Measurements from ENCODE around the gene ZNF81. TPM values are rescaled to one million over a fixed set of nuclear protein-coding genes. Genes with fewer than 3 reads are reported as not detected.

ZNF81 gene
- total and polyA plus RNA-seq, 2 of the 13 experiments (the other 11 are each of a cell fraction or from before 2014, with no cell fraction given) = 1.4 to 3.2 TPM

DNA sequence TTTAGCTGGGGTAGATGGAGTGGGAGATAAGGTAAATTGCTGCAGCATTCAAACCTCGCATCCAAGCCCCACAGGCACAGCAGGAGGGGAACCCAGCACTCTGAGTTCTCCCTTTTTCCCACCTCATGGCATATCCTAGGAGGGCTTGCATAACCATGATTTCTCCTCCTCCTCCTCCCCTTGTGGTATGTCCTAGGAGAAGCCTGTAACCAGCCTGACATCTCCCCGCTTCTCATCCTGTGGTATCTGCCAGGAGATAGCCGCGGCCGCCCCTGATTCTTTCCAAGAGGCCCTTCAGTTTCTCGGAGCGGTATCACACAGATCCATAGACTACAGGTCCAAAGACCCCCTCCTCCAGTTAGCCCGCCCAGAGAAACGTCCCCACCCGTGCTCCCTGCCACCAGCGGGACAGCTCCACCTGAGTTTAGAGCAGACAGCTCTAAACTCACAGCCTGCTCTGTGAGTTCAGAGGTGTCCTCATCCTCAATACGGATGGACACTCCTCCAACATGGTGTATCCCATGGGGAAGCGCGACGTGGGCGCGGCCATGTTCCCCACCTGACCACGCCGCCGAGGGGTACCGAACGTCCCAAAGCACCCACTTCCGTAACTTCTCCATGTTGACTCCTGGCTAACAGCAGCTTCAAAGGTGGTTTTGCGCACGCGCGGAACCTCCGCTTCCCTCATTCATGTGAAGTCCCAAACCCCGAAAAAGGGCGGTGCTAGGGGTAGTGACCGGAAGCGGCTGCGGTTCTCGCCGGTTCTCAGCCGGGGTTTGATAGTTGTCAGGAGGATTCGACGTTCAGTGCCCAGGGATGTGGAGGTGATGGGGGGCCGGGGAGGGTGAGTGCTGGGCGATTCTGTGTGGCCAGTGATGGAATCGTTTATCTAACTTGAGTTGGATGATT is at the start of gene ZNF81 (continued):
- TF ChIP-seq, protein P1, sequence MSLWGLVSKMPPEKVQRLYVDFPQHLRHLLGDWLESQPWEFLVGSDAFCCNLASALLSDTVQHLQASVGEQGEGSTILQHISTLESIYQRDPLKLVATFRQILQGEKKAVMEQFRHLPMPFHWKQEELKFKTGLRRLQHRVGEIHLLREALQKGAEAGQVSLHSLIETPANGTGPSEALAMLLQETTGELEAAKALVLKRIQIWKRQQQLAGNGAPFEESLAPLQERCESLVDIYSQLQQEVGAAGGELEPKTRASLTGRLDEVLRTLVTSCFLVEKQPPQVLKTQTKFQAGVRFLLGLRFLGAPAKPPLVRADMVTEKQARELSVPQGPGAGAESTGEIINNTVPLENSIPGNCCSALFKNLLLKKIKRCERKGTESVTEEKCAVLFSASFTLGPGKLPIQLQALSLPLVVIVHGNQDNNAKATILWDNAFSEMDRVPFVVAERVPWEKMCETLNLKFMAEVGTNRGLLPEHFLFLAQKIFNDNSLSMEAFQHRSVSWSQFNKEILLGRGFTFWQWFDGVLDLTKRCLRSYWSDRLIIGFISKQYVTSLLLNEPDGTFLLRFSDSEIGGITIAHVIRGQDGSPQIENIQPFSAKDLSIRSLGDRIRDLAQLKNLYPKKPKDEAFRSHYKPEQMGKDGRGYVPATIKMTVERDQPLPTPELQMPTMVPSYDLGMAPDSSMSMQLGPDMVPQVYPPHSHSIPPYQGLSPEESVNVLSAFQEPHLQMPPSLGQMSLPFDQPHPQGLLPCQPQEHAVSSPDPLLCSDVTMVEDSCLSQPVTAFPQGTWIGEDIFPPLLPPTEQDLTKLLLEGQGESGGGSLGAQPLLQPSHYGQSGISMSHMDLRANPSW (CRISPR knock-in tag; IDR thresholded peaks at IDR 0.05; ENCODE audit: borderline replicate concordance) = no peak
- TF ChIP-seq, protein P2, sequence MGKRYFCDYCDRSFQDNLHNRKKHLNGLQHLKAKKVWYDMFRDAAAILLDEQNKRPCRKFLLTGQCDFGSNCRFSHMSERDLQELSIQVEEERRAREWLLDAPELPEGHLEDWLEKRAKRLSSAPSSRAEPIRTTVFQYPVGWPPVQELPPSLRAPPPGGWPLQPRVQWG (CRISPR knock-in tag; IDR thresholded peaks at IDR 0.05; ENCODE audit: borderline replicate concordance, low read depth) = no peak
- no peak for TF ChIP-seq EZH2 (conservative IDR thresholded peaks at IDR 0.05; ENCODE audit: low read depth, low read length)
- no peak for TF ChIP-seq REPIN1 (CRISPR knock-in tag; IDR thresholded peaks at IDR 0.05; ENCODE audit: borderline replicate concordance, low read depth)
- TF ChIP-seq JUNB (CRISPR knock-in tag; IDR thresholded peaks at IDR 0.05; ENCODE audit: borderline replicate concordance) = no peak
- no peak for TF ChIP-seq GFI1 (CRISPR knock-in tag; IDR thresholded peaks at IDR 0.05; ENCODE audit: borderline replicate concordance)
- no peak for TF ChIP-seq ATRX (CRISPR knock-in tag; IDR thresholded peaks at IDR 0.05; ENCODE audit: borderline replicate concordance)
- TF ChIP-seq SKI (IDR thresholded peaks at IDR 0.05; ENCODE audit: partially characterized antibody) = no peak
- TF ChIP-seq EP300 (IDR thresholded peaks at IDR 0.05; ENCODE audit: low read depth in 2 of 2, low read length in 2 of 2) = no peak
- TF ChIP-seq EP300 (CRISPR knock-in tag; IDR thresholded peaks at IDR 0.05; ENCODE audit: borderline replicate concordance) = no peak
- no peak for TF ChIP-seq ZNF101 (CRISPR knock-in tag; IDR thresholded peaks at IDR 0.05; ENCODE audit: borderline replicate concordance, low read depth)
- TF ChIP-seq NKX3-1 (CRISPR knock-in tag; IDR thresholded peaks at IDR 0.05) = no peak
- TF ChIP-seq, protein P3, sequence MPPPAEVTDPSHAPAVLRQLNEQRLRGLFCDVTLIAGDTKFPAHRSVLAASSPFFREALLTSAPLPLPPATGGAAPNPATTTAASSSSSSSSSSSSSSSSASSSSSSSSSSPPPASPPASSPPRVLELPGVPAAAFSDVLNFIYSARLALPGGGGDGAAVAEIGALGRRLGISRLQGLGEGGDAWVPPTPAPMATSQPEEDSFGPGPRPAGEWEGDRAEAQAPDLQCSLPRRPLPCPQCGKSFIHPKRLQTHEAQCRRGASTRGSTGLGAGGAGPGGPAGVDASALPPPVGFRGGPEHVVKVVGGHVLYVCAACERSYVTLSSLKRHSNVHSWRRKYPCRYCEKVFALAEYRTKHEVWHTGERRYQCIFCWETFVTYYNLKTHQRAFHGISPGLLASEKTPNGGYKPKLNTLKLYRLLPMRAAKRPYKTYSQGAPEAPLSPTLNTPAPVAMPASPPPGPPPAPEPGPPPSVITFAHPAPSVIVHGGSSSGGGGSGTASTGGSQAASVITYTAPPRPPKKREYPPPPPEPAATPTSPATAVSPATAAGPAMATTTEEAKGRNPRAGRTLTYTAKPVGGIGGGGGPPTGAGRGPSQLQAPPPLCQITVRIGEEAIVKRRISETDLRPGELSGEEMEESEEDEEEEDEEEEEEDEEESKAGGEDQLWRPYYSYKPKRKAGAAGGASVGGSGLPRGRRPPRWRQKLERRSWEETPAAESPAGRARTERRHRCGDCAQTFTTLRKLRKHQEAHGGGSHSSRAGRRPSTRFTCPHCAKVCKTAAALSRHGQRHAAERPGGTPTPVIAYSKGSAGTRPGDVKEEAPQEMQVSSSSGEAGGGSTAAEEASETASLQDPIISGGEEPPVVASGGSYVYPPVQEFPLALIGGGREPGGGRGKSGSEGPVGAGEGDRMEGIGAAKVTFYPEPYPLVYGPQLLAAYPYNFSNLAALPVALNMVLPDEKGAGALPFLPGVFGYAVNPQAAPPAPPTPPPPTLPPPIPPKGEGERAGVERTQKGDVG (CRISPR knock-in tag; IDR thresholded peaks at IDR 0.05; ENCODE audit: borderline replicate concordance) = no peak
- TF ChIP-seq TP53 (CRISPR knock-in tag; conservative IDR thresholded peaks at IDR 0.05) = no peak
- TF ChIP-seq, protein P4, sequence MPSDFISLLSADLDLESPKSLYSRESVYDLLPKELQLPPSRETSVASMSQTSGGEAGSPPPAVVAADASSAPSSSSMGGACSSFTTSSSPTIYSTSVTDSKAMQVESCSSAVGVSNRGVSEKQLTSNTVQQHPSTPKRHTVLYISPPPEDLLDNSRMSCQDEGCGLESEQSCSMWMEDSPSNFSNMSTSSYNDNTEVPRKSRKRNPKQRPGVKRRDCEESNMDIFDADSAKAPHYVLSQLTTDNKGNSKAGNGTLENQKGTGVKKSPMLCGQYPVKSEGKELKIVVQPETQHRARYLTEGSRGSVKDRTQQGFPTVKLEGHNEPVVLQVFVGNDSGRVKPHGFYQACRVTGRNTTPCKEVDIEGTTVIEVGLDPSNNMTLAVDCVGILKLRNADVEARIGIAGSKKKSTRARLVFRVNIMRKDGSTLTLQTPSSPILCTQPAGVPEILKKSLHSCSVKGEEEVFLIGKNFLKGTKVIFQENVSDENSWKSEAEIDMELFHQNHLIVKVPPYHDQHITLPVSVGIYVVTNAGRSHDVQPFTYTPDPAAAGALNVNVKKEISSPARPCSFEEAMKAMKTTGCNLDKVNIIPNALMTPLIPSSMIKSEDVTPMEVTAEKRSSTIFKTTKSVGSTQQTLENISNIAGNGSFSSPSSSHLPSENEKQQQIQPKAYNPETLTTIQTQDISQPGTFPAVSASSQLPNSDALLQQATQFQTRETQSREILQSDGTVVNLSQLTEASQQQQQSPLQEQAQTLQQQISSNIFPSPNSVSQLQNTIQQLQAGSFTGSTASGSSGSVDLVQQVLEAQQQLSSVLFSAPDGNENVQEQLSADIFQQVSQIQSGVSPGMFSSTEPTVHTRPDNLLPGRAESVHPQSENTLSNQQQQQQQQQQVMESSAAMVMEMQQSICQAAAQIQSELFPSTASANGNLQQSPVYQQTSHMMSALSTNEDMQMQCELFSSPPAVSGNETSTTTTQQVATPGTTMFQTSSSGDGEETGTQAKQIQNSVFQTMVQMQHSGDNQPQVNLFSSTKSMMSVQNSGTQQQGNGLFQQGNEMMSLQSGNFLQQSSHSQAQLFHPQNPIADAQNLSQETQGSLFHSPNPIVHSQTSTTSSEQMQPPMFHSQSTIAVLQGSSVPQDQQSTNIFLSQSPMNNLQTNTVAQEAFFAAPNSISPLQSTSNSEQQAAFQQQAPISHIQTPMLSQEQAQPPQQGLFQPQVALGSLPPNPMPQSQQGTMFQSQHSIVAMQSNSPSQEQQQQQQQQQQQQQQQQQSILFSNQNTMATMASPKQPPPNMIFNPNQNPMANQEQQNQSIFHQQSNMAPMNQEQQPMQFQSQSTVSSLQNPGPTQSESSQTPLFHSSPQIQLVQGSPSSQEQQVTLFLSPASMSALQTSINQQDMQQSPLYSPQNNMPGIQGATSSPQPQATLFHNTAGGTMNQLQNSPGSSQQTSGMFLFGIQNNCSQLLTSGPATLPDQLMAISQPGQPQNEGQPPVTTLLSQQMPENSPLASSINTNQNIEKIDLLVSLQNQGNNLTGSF (CRISPR knock-in tag; IDR thresholded peaks at IDR 0.05) = no peak
- TF ChIP-seq KMT2B (CRISPR knock-in tag; IDR thresholded peaks at IDR 0.05) = peak; percentile 36; the same call in 1 of the 2 replicates
- no peak for TF ChIP-seq ARNTL (CRISPR knock-in tag; IDR thresholded peaks at IDR 0.05)
